Measurements from ENCODE around the gene TMEM163. TPM values are rescaled to one million over a fixed set of nuclear protein-coding genes. Genes with fewer than 3 reads are reported as not detected.

The TMEM163 gene
- total and polyA plus RNA-seq, 2 of the 13 experiments (the other 11 are each of a cell fraction or from before 2014, with no cell fraction given): 0.05 TPM; not detected in 1

- TF ChIP-seq SIN3B (IDR thresholded peaks at IDR 0.05; ENCODE audit: low read length): no peak
- TF ChIP-seq, protein P1, sequence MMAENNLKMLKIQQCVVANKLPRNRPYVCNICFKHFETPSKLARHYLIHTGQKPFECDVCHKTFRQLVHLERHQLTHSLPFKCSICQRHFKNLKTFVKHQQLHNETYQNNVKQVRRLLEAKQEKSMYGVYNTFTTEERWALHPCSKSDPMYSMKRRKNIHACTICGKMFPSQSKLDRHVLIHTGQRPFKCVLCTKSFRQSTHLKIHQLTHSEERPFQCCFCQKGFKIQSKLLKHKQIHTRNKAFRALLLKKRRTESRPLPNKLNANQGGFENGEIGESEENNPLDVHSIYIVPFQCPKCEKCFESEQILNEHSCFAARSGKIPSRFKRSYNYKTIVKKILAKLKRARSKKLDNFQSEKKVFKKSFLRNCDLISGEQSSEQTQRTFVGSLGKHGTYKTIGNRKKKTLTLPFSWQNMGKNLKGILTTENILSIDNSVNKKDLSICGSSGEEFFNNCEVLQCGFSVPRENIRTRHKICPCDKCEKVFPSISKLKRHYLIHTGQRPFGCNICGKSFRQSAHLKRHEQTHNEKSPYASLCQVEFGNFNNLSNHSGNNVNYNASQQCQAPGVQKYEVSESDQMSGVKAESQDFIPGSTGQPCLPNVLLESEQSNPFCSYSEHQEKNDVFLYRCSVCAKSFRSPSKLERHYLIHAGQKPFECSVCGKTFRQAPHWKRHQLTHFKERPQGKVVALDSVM (CRISPR knock-in tag; IDR thresholded peaks at IDR 0.05): no peak
- no peak for TF ChIP-seq HDAC6 (IDR thresholded peaks at IDR 0.05; ENCODE audit: low read depth, low read length)
- no peak for TF ChIP-seq ZSCAN9 (CRISPR knock-in tag; IDR thresholded peaks at IDR 0.05; ENCODE audit: borderline replicate concordance)
- no peak for TF ChIP-seq E2F2 (CRISPR knock-in tag; IDR thresholded peaks at IDR 0.05; ENCODE audit: borderline replicate concordance)
- TF ChIP-seq TFAP4 (IDR thresholded peaks at IDR 0.05; ENCODE audit: borderline replicate concordance, low read depth): no peak
Measured at GRCh38 chr2:134611316-134611715, 107.5 kb downstream of the TMEM163 start (continued).

DNA sequence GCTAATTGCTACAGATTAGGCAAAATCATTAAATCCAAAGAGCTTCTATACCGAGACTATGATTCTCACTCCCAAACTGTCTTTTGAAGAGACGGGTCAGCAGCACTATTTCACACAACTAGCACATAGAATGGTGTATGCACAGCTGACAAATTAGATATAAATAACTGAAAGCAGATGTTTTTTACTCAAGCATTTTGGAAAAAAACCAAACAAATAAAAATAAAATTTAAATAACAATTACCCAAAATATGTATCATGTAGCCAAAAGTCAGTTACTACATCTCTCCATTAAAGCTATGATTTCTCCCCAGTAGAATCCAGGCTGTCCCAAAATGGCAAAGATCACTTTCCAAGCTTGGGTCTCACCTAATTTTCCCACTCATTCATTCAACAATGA is 107.9 kb downstream of the TMEM163 start:
- FAIRE-seq (no peak), ATAC-seq (no peak), DNase-seq (ENCODE audit: low spot score) (no peak)
- H3K9ac ChIP-seq (ENCODE audit: insufficient read depth, low read depth, low read length): no peak overlapping the region
- ChIA-PET POLR2A (no interaction called here), CTCF (ENCODE audit: low intra/inter-chr PET ratio, low total read pairs) (no interaction called here)
- H3K4me1 ChIP-seq (ENCODE audit: insufficient read depth, low read length): no peaks in the 10 kb centered on the region
- no peaks in the 10 kb centered on the region for H3K36me3 ChIP-seq (replicated peaks in 1 of 2; ENCODE audit: control insufficient read depth in 1 of 2, insufficient read depth in 2 of 2, low read length in 2 of 2)
- H3K4me3 ChIP-seq (replicated peaks in 1 of 3; ENCODE audit: insufficient read depth in 1 of 3, low read depth in 2 of 3, low read length in 3 of 3): no peak overlapping the region
- 32% methylated on average over 2 of the region's 2 CpGs for WGBS (ENCODE audit: low lambda C conversion rate)
- no peaks in the 10 kb centered on the region for H4K20me1 ChIP-seq (ENCODE audit: insufficient read depth, low read length)
- H3K9me3 ChIP-seq (ENCODE audit: low read length): no peaks in the 10 kb centered on the region
- intact Hi-C loops (cut with micrococcal nuclease; ENCODE audit: unreplicated experiment) (no loop called here), in situ Hi-C loops (cut with HindIII; ENCODE audit: extremely low pct_ligation_motif_present, low pct_unique_long_range_greater_than_20kb) (no loop called here)
- TF ChIP-seq GATAD2A (CRISPR knock-in tag; IDR thresholded peaks at IDR 0.05) (no peak), ZNF160 (CRISPR knock-in tag; IDR thresholded peaks at IDR 0.05) (no peak), POLR2G (IDR thresholded peaks at IDR 0.05; ENCODE audit: low read depth, low read length) (no peak), CBFB (CRISPR knock-in tag; IDR thresholded peaks at IDR 0.05) (no peak), ZNF784 (CRISPR knock-in tag; IDR thresholded peaks at IDR 0.05; ENCODE audit: borderline replicate concordance) (no peak), ZSCAN30 (CRISPR knock-in tag; IDR thresholded peaks at IDR 0.05) (no peak), AGO1 (IDR thresholded peaks at IDR 0.05; ENCODE audit: low read depth, low read length, poor library complexity, severe bottlenecking) (no peak), RNF2 (conservative IDR thresholded peaks at IDR 0.05; ENCODE audit: low read depth) (no peak)
- no TSS peak for BruUV-seq (replicated peaks)
- H3K27ac ChIP-seq (ENCODE audit: extremely low read length, insufficient read depth, low read length): no peak overlapping the region
- H3K4me2 ChIP-seq (ENCODE audit: low read depth, low read length): no peak overlapping the region
- peaks cover 0 to 18% of the 10 kb centered on the region in 2 experiments; a peak in 4 of 5 replicates for H3K27me3 ChIP-seq (ENCODE audit: control insufficient read depth in 1 of 2, insufficient read depth in 2 of 2, low read length in 2 of 2)
- no peak overlapping the region for H2AFZ ChIP-seq (ENCODE audit: low read length)
- no peaks in the 10 kb centered on the region for H3K79me2 ChIP-seq (ENCODE audit: insufficient read depth, low read length)

All from HepG2 (cell line).